ENCODE measurements around the gene PHC2. TPM values are rescaled to one million over a fixed set of nuclear protein-coding genes. Genes with fewer than 3 reads are reported as not detected.

Gene PHC2
- total RNA-seq, 1 experiment from 2014 or later: 137 TPM

GRCh38 chr1:33390542-33390941, 40.4 kb downstream of the PHC2 start:
- no peaks in the 10 kb centered on the region for H3K9me3 Mint-ChIP-seq (ENCODE audit: unreplicated experiment)
- no peak for DNase-seq (ENCODE audit: unreplicated experiment)
- H3K27me3 Mint-ChIP-seq (ENCODE audit: insufficient read depth, unreplicated experiment): no peaks in the 10 kb centered on the region
- TF ChIP-seq, protein P1, sequence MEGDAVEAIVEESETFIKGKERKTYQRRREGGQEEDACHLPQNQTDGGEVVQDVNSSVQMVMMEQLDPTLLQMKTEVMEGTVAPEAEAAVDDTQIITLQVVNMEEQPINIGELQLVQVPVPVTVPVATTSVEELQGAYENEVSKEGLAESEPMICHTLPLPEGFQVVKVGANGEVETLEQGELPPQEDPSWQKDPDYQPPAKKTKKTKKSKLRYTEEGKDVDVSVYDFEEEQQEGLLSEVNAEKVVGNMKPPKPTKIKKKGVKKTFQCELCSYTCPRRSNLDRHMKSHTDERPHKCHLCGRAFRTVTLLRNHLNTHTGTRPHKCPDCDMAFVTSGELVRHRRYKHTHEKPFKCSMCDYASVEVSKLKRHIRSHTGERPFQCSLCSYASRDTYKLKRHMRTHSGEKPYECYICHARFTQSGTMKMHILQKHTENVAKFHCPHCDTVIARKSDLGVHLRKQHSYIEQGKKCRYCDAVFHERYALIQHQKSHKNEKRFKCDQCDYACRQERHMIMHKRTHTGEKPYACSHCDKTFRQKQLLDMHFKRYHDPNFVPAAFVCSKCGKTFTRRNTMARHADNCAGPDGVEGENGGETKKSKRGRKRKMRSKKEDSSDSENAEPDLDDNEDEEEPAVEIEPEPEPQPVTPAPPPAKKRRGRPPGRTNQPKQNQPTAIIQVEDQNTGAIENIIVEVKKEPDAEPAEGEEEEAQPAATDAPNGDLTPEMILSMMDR (IDR thresholded peaks at IDR 0.05; ENCODE audit: unreplicated experiment): no peak
- ChIA-PET CTCF (interaction anchor here (0.6 to 0.7 kb wide), 2 partner anchors 438 to 808 kb away, joined by 3 to 4 read pairs; no protein-coding TSS in a partner anchor), POLR2A (interaction anchor here (0.8 kb wide), 1 partner anchor 40 kb away, joined by 4 read pairs; the partner anchor contains the start of gene PHC2)
- no peaks in the 10 kb centered on the region for H3K36me3 Mint-ChIP-seq (ENCODE audit: insufficient read depth, unreplicated experiment)
- H3K27ac Mint-ChIP-seq (ENCODE audit: low read depth, unreplicated experiment): no peak overlapping the region
- BruUV-seq (replicated peaks): no TSS peak
- H3K4me1 Mint-ChIP-seq (ENCODE audit: insufficient read depth, unreplicated experiment): peaks cover 8% of the 10 kb centered on the region
- no peak overlapping the region for H3K4me3 Mint-ChIP-seq (ENCODE audit: unreplicated experiment)
- intact Hi-C loops (cut with micrococcal nuclease): no loop called here

DNA sequence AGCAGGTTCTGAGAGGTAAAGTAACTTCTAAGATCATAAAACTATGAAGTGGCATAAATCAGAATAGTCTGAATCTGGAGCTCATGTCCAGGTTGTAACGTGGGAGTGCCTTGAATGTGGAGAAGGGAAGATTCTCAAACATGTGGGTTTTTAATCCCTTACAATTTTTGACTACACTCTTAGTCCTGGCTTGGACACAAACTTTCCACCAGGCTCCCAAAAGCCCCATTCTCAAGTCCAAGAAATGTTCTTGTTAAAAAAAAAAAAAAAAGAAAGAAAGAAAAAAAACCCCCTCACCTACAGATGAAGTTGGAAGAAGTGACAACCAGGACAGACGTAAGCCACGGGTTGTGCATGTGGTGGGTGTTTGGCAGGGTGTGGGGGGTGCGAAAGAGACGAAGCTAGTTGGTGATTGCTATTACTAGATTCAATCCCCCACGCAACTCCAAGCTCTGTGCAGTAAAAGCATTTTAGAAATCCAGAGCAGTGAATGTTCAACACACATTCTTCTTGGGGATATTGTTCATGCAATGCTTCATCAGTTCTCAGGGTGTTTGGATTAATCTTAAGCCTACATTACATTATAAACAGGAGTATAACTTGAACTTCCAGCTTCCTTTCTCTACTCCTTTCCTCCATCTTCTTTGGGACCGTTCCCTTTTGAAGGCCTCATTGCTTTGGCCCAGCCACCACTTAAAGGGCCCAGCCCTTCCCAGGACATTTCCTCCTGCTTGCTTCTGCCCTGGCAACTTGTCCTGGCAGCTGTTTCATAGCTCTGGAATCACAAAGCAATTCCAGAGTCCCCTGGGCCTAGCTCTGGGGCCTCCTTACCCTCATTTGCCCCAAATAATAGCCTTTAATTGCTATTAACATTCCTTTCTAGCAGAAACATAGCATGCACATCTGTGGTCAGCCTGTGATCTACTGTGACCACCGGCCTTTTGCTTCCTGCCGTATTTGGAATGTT, 41.8 kb downstream of the PHC2 start:
- Mint-ChIP-seq H3K4me3 (ENCODE audit: unreplicated experiment) (no peak overlapping the region), H3K27ac (ENCODE audit: low read depth, unreplicated experiment) (peak overlapping the region; percentile 31), H3K27me3 (ENCODE audit: insufficient read depth, unreplicated experiment) (no peaks in the 10 kb centered on the region), H3K36me3 (ENCODE audit: insufficient read depth, unreplicated experiment) (no peaks in the 10 kb centered on the region), H3K4me1 (ENCODE audit: insufficient read depth, unreplicated experiment) (peaks cover 20% of the 10 kb centered on the region), H3K9me3 (ENCODE audit: unreplicated experiment) (no peaks in the 10 kb centered on the region)
- POLR2A ChIA-PET: interaction anchor here (0.6 to 1.1 kb wide), 4 partner anchors 12 to 204 kb away, joined by 3 to 4 read pairs (median 4); partner anchors contain the start of gene PHC2
- intact Hi-C loops (cut with micrococcal nuclease): no loop called here
- DNase-seq (ENCODE audit: unreplicated experiment): no peak
- no TSS peak for BruUV-seq (replicated peaks)
- CTCF ChIA-PET: interaction anchor here (0.7 to 1.7 kb wide), 6 partner anchors 16 to 262 kb away, joined by 3 to 5 read pairs (median 3); no protein-coding TSS in a partner anchor
- TF ChIP-seq, protein P1 (IDR thresholded peaks at IDR 0.05; ENCODE audit: unreplicated experiment): no peak

DNA sequence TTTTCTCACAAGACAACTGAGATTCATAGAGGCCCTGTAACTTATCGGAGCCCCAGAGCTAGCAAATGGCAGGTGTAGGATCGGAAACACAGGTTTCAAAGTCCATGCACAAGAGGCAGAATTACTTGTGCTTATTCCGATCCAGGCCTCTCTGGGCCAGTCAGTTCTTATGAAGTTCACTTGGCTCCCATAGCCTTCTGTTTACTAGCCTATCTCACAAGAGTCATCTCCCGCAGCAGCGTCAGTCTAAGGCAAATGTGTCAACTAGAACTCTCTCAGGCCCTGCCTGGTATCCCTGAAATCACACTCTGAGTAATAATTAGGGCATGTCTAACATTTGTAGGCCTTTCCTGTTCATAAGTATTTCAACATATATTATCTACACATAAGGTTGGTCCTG, 43.3 kb downstream of the PHC2 start:
- DNase-seq (ENCODE audit: unreplicated experiment): peak; percentile 64
- POLR2A ChIA-PET: no interaction called here
- H3K36me3 Mint-ChIP-seq (ENCODE audit: insufficient read depth, unreplicated experiment): no peaks in the 10 kb centered on the region

More for the DNA sequence above, 43.3 kb downstream of the PHC2 start:
- Mint-ChIP-seq H3K4me1 (ENCODE audit: insufficient read depth, unreplicated experiment) (peaks cover 24% of the 10 kb centered on the region), H3K4me3 (ENCODE audit: unreplicated experiment) (no peak overlapping the region), H3K27ac (ENCODE audit: low read depth, unreplicated experiment) (peak overlapping the region; percentile 70), H3K27me3 (ENCODE audit: insufficient read depth, unreplicated experiment) (no peaks in the 10 kb centered on the region), H3K9me3 (ENCODE audit: unreplicated experiment) (no peaks in the 10 kb centered on the region)
- CTCF ChIA-PET: interaction anchor here (0.6 kb wide), 1 partner anchor 19 kb away, joined by 4 read pairs; no protein-coding TSS in a partner anchor
- TF ChIP-seq, protein P1 (IDR thresholded peaks at IDR 0.05; ENCODE audit: unreplicated experiment): no peak
- intact Hi-C loops (cut with micrococcal nuclease): no loop called here
- no TSS peak for BruUV-seq (replicated peaks)
